ENCODE data around the gene MAPKAP1. TPM values are rescaled to one million over a fixed set of nuclear protein-coding genes. Genes with fewer than 3 reads are reported as not detected.
A peak's percentile ranks its signal among the peaks of the same experiment; 100 is the strongest.

MAPKAP1 gene
- total and polyA plus RNA-seq, 3 experiments from 2014 or later = 64.7 to 119 (median 111) TPM

DNA sequence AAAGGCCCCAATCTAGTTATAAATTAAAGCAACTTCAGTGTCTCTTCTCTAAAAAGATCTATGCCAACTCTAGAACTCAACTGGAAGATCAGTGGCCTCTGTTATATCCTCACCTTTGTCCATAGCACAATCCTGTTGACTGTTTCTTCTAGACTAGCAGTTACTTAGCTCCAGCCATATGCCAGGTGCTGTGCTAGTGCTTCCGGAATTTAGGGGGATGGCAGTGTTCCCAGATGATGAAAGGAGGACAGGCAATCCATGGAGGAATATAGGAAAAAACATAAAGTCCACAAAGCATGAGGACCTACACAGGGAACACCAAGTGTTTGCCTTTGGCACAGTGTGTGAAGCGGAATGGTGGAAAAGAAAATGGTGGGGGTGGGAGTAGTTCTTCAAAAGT lies 214.3 kb downstream of the MAPKAP1 start:
- H3K4me3 Mint-ChIP-seq = no peak overlapping the region
- H3K9me3 Mint-ChIP-seq = no peaks in the 10 kb centered on the region
- no peak for DNase-seq
- peaks cover 0 to 12% (median 11%) of the 10 kb centered on the region in 3 donors for H3K36me3 Mint-ChIP-seq
- POLR2A ChIA-PET = no interaction called here
- Histone ChIP-seq H3K4me3 (ENCODE audit: low read length) (no peak overlapping the region), H3K27me3 (ENCODE audit: insufficient read depth, low read length, poor library complexity, severe bottlenecking) (no peaks in the 10 kb centered on the region), H3K4me1 (ENCODE audit: insufficient read depth, low read length) (no peaks in the 10 kb centered on the region), H3K27ac (ENCODE audit: low read depth, low read length) (no peak overlapping the region), H3K9me3 (ENCODE audit: low read length) (no peaks in the 10 kb centered on the region), H3K36me3 (ENCODE audit: insufficient read depth, low read length) (no peaks in the 10 kb centered on the region)
- H3K4me1 Mint-ChIP-seq = peaks cover 0 to 6% (median 0%) of the 10 kb centered on the region in 3 donors
- H3K27ac Mint-ChIP-seq = peak overlapping the region in 2 of 8 donors; percentile 21 to 29
- no peaks in the 10 kb centered on the region for H3K27me3 Mint-ChIP-seq
- CTCF ChIA-PET = no interaction called here

DNA sequence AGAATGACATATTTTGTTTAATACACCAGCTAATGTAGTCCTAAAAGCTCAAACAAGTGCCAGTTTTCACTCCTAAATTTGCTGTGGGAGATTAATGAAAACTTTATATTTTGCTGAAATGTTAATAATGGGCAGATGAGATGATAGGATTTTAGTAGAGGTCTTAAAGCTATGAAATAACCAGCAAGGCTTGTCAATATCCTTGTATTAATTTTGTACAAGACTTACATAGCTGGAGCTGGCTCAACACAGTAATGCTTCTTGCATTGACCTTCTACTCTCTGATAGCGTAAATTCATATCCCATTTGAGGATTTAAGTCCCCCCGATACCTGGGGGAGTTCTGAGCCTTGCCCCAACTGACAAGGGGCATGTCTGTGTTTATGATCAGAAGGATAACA lies 219.2 kb downstream of the MAPKAP1 start:
- Histone ChIP-seq H3K4me3 (ENCODE audit: low read length) (no peak overlapping the region), H3K36me3 (ENCODE audit: insufficient read depth, low read length) (no peaks in the 10 kb centered on the region), H3K27ac (ENCODE audit: low read depth, low read length) (no peak overlapping the region), H3K27me3 (ENCODE audit: insufficient read depth, low read length, poor library complexity, severe bottlenecking) (no peaks in the 10 kb centered on the region), H3K4me1 (ENCODE audit: insufficient read depth, low read length) (no peaks in the 10 kb centered on the region), H3K9me3 (ENCODE audit: low read length) (no peaks in the 10 kb centered on the region)
- ChIA-PET CTCF (interaction anchor here (0.8 kb wide), 1 partner anchor 13 kb away, joined by 3 read pairs; no protein-coding TSS in a partner anchor), POLR2A (no interaction called here)
- Mint-ChIP-seq H3K36me3 (peaks cover 0 to 28% (median 8%) of the 10 kb centered on the region in 3 donors), H3K27me3 (no peaks in the 10 kb centered on the region), H3K9me3 (no peaks in the 10 kb centered on the region), H3K4me3 (no peak overlapping the region), H3K4me1 (peaks cover 0 to 6% (median 0%) of the 10 kb centered on the region in 3 donors), H3K27ac (peak overlapping the region in 1 of 8 donors; percentile 17)
- DNase-seq = no peak

DNA sequence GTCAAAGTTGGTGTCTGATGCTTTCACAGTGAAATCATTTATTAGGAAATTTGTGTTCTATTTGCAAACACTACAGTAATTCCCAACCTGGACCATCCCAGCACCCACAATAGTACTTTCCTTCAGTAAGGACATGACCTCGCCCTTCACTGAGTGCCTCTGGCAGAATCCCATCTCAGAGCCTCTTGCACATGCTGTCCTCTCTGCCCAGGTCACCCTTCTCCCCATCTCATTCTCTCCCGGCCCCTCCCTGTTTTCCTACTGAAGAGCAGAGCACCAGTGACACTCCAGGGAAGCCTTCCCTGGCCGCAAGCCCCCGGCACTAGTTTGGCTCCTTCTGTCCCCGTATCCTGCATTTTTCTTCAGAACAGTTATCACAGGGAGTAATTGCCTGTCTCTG lies 220.4 kb downstream of the MAPKAP1 start:
- CTCF ChIA-PET = no interaction called here

DNA sequence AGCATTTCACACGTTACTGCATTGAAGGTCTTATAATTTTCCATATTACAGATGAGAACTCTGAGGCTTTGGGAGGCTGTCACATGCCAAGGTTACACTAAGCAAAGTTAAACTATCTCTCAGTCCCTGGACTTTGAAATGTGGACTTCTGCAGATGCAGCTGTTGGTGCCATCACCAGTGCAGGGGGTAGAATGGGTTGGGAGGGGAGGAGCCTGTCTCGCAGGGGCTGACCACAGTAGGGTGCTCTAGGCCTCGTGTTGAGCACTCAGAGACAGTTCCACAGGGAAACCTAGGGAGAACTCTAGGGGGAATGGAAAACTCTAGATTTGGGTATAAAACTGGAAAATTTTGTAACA lies 220.9 kb downstream of the MAPKAP1 start:
- H3K4me3 Mint-ChIP-seq = no peak overlapping the region
- Histone ChIP-seq H3K36me3 (ENCODE audit: insufficient read depth, low read length) (no peaks in the 10 kb centered on the region), H3K27ac (ENCODE audit: low read depth, low read length) (no peak overlapping the region), H3K9me3 (ENCODE audit: low read length) (no peaks in the 10 kb centered on the region), H3K4me1 (ENCODE audit: insufficient read depth, low read length) (no peaks in the 10 kb centered on the region), H3K27me3 (ENCODE audit: insufficient read depth, low read length, poor library complexity, severe bottlenecking) (no peaks in the 10 kb centered on the region), H3K4me3 (ENCODE audit: low read length) (no peak overlapping the region)
- no peak overlapping the region for H3K27ac Mint-ChIP-seq
- no peak for DNase-seq
- H3K4me1 Mint-ChIP-seq = peaks cover 0 to 6% (median 0%) of the 10 kb centered on the region in 3 donors
- peaks cover 0 to 41% (median 9%) of the 10 kb centered on the region in 3 donors for H3K36me3 Mint-ChIP-seq
- H3K9me3 Mint-ChIP-seq = no peaks in the 10 kb centered on the region
- CTCF ChIA-PET = no interaction called here
- no peaks in the 10 kb centered on the region for H3K27me3 Mint-ChIP-seq
- POLR2A ChIA-PET = no interaction called here

More for the DNA sequence above, 220.4 kb downstream of the MAPKAP1 start:
- POLR2A ChIA-PET = no interaction called here
- H3K27ac ChIP-seq (ENCODE audit: low read depth, low read length) = no peak overlapping the region
- Mint-ChIP-seq H3K4me1 (peaks cover 0 to 6% (median 0%) of the 10 kb centered on the region in 3 donors), H3K27me3 (no peaks in the 10 kb centered on the region), H3K4me3 (no peak overlapping the region), H3K27ac (peak overlapping the region in 2 of 8 donors; percentile 5 to 37), H3K36me3 (peaks cover 0 to 36% (median 9%) of the 10 kb centered on the region in 3 donors), H3K9me3 (no peaks in the 10 kb centered on the region)
- no peaks in the 10 kb centered on the region for H3K36me3 ChIP-seq (ENCODE audit: insufficient read depth, low read length)
- no peaks in the 10 kb centered on the region for H3K9me3 ChIP-seq (ENCODE audit: low read length)
- no peaks in the 10 kb centered on the region for H3K4me1 ChIP-seq (ENCODE audit: insufficient read depth, low read length)
- H3K4me3 ChIP-seq (ENCODE audit: low read length) = no peak overlapping the region
- no peaks in the 10 kb centered on the region for H3K27me3 ChIP-seq (ENCODE audit: insufficient read depth, low read length, poor library complexity, severe bottlenecking)
- no peak for DNase-seq

DNA sequence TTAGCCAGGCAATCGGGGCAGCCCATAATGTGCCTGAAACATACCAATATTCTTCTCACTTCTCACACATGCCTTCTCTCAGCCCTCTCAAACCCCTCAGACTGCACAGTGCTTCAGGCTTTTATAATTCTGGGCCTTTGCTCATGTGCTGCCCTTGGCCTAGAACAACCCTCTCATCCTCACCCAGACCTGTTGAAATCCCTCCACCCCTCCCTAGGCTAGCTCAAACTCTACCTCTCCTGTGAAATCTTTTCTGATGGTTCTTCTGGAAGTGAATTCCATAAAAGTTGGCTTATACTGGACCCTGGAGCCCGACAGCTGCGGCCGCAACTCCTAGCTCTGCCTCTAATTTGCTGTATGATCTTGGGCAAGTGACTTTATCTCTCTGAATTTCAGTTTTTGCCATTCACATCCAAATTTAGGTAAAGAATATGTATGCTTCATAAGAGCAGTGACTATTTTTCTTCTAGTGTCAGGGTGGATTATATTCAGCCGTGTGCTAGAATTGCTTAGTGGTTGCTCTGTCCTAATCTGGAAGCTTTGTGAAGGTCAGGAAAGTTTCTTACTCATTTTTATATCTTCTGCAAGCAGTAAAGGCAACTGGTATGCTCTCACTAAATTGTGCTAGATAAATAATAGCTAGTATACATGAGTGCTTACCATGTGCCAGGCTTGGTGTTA lies 221.4 kb downstream of the MAPKAP1 start:
- Mint-ChIP-seq H3K4me3 (no peak overlapping the region), H3K27ac (peak overlapping the region in 1 of 8 donors; percentile 14), H3K9me3 (no peaks in the 10 kb centered on the region), H3K36me3 (peaks cover 0 to 44% (median 9%) of the 10 kb centered on the region in 3 donors), H3K4me1 (peaks cover 0 to 6% (median 0%) of the 10 kb centered on the region in 3 donors), H3K27me3 (no peaks in the 10 kb centered on the region)
- Histone ChIP-seq H3K27me3 (ENCODE audit: insufficient read depth, low read length, poor library complexity, severe bottlenecking) (no peaks in the 10 kb centered on the region), H3K36me3 (ENCODE audit: insufficient read depth, low read length) (no peaks in the 10 kb centered on the region), H3K27ac (ENCODE audit: low read depth, low read length) (no peak overlapping the region), H3K4me1 (ENCODE audit: insufficient read depth, low read length) (no peaks in the 10 kb centered on the region), H3K9me3 (ENCODE audit: low read length) (no peaks in the 10 kb centered on the region), H3K4me3 (ENCODE audit: low read length) (no peak overlapping the region)
- ChIA-PET CTCF (no interaction called here), POLR2A (no interaction called here)
- DNase-seq = no peak

DNA sequence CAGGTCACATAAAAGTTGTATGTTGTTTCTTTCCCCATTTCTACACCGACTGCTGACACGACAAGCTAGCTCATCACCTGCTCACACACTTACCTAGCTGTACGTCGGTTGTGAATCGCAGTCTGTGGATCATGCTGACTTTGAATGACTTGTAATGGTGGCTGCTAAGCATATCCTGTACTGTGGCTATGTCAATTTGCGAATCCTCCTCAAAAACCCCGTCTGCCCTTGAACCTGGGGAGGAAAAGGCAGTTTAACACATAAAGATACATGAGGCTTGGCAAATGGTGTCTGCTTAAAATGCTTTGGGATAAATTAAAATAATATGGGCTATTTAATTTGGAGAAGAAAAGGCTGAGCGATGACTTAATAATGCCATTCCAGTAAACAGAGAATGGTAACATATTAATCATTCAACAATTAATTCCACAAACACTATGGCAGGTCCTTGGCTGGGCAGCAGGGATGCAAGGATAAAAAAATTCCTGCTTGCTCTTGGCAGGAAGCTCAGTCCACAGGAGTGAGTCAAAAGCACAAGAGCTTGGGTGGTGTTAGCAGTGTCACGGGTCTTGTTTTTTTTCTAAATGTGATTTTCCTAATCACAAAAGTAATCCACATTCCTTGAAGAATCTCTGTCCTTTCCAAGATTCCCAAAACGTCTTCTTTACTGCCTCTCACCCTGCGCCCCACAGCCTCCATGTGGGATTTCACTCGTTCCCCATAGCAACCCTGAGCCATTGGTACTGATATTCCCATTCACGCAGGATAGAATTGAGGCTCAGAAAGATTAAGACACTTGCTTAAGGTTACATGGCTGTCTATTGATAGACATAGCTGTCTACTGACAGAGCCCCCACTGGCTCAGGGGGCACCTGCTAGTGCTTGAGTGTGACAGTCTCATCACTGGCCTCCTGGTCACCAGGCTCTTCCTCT lies 222.4 kb downstream of the MAPKAP1 start:
- no peak for DNase-seq
- Histone ChIP-seq H3K27me3 (ENCODE audit: insufficient read depth, low read length, poor library complexity, severe bottlenecking) (no peaks in the 10 kb centered on the region), H3K4me1 (ENCODE audit: insufficient read depth, low read length) (no peaks in the 10 kb centered on the region), H3K27ac (ENCODE audit: low read depth, low read length) (no peak overlapping the region), H3K36me3 (ENCODE audit: insufficient read depth, low read length) (no peaks in the 10 kb centered on the region), H3K4me3 (ENCODE audit: low read length) (no peak overlapping the region), H3K9me3 (ENCODE audit: low read length) (no peaks in the 10 kb centered on the region)
- CTCF ChIA-PET = no interaction called here
- H3K27me3 Mint-ChIP-seq = no peaks in the 10 kb centered on the region
- H3K4me3 Mint-ChIP-seq = no peak overlapping the region
- H3K9me3 Mint-ChIP-seq = no peaks in the 10 kb centered on the region
- H3K4me1 Mint-ChIP-seq = peaks cover 0 to 5% (median 0%) of the 10 kb centered on the region in 3 donors
- peak overlapping the region in 1 of 8 donors; percentile 33 for H3K27ac Mint-ChIP-seq
- POLR2A ChIA-PET = no interaction called here
- H3K36me3 Mint-ChIP-seq = peaks cover 6 to 51% (median 15%) of the 10 kb centered on the region in 3 donors

DNA sequence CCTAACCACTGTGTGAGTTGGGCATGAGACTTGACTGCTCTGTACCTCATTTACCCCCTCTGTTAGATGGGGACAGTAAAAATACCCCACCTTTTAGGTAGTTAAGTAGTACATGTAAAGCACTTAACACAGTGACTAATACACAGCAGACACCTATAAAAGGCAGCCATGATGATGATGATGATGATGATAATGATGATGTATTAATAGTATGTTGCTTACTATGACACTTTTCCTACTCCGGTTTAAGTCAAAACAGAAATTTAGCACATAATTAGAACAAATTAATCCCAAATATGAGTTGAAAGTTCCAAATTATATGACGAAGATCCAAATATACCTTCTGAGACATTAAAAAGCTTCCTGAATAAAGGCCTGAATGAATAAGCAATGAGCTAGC lies 223.3 kb downstream of the MAPKAP1 start:
- DNase-seq = no peak

More for the DNA sequence above, 223.3 kb downstream of the MAPKAP1 start:
- Mint-ChIP-seq H3K36me3 (peaks cover 6 to 52% (median 13%) of the 10 kb centered on the region in 3 donors), H3K4me3 (no peak overlapping the region), H3K27me3 (no peaks in the 10 kb centered on the region), H3K9me3 (no peaks in the 10 kb centered on the region), H3K4me1 (no peaks in the 10 kb centered on the region), H3K27ac (no peak overlapping the region)
- no peaks in the 10 kb centered on the region for H3K4me1 ChIP-seq (ENCODE audit: insufficient read depth, low read length)
- no peak overlapping the region for H3K27ac ChIP-seq (ENCODE audit: low read depth, low read length)
- no peaks in the 10 kb centered on the region for H3K9me3 ChIP-seq (ENCODE audit: low read length)
- POLR2A ChIA-PET = no interaction called here
- CTCF ChIA-PET = no interaction called here
- H3K36me3 ChIP-seq (ENCODE audit: insufficient read depth, low read length) = no peaks in the 10 kb centered on the region
- H3K4me3 ChIP-seq (ENCODE audit: low read length) = no peak overlapping the region
- no peaks in the 10 kb centered on the region for H3K27me3 ChIP-seq (ENCODE audit: insufficient read depth, low read length, poor library complexity, severe bottlenecking)

All from CD8-positive, alpha-beta memory T cell (primary cell).